Esophagus squamous epithelium (tissue), 4 donors: ENCODE data around the gene ARHGAP44.

Experiments
- POLR2A ChIP-seq, 4 donors: fragments of 450-650 bp; IDR thresholded peaks; one replicate each; pipeline ENCODE4 v1.6.1; 2017; ENCODE audit warnings: antibody characterized with exemption in 4 of 4, mild to moderate bottlenecking in 4 of 4, moderate library complexity in 3 of 4
- TF ChIP-seq, protein P1 (sequence below), 6 experiments: fragments of 450-650 bp in 4 of 6; fragments of 200-600 bp in 2 of 6; sonication (generic) in 2 of 6; IDR thresholded peaks; one replicate each; pipeline ENCODE4 v1.5.1; 2016 to 2019; ENCODE audit warnings: antibody characterized with exemption in 6 of 6, mild to moderate bottlenecking in 4 of 6, moderate library complexity in 4 of 6

DNA sequence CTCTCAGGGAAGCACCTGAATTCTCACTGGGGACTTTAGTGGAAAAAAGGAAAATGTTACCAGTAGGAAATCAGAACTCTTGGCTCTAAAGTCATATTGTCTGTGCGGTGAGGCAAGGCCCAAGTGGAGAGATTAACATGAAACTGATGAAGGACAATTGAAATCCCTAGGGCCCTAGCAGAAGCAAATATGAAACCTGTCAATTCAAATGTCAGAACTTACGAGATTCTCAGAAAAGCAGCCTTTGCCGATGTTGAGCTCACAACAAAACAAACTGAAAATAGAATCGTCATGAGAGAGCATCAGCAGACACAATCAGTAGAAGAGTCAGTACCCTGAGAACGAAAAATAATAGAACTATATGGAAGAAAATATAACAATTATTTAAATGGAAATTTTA, 119.7 kb downstream of the ARHGAP44 start:
- TF ChIP-seq, protein P1, sequence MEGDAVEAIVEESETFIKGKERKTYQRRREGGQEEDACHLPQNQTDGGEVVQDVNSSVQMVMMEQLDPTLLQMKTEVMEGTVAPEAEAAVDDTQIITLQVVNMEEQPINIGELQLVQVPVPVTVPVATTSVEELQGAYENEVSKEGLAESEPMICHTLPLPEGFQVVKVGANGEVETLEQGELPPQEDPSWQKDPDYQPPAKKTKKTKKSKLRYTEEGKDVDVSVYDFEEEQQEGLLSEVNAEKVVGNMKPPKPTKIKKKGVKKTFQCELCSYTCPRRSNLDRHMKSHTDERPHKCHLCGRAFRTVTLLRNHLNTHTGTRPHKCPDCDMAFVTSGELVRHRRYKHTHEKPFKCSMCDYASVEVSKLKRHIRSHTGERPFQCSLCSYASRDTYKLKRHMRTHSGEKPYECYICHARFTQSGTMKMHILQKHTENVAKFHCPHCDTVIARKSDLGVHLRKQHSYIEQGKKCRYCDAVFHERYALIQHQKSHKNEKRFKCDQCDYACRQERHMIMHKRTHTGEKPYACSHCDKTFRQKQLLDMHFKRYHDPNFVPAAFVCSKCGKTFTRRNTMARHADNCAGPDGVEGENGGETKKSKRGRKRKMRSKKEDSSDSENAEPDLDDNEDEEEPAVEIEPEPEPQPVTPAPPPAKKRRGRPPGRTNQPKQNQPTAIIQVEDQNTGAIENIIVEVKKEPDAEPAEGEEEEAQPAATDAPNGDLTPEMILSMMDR (IDR thresholded peaks at IDR 0.05): no peak
- TF ChIP-seq POLR2A (IDR thresholded peaks at IDR 0.05): no peak
